ENCODE measurements around the gene FRAS1.

- TF ChIP-seq CTCF (IDR thresholded peaks at IDR 0.05) = no peak
- no peak for TF ChIP-seq POLR2A (IDR thresholded peaks at IDR 0.05)
Observed at GRCh38 chr4:78155616-78156105, 98.5 kb downstream of the FRAS1 start.

All from uterus (tissue), 2 donors.